ENCODE measurements around the gene MLPH.
"Not testable (repeated sequence)": the region's sequence is repeated elsewhere in the genome, so short reads cannot be mapped to it uniquely, and the experiment has no call there.

Gene MLPH

DNA sequence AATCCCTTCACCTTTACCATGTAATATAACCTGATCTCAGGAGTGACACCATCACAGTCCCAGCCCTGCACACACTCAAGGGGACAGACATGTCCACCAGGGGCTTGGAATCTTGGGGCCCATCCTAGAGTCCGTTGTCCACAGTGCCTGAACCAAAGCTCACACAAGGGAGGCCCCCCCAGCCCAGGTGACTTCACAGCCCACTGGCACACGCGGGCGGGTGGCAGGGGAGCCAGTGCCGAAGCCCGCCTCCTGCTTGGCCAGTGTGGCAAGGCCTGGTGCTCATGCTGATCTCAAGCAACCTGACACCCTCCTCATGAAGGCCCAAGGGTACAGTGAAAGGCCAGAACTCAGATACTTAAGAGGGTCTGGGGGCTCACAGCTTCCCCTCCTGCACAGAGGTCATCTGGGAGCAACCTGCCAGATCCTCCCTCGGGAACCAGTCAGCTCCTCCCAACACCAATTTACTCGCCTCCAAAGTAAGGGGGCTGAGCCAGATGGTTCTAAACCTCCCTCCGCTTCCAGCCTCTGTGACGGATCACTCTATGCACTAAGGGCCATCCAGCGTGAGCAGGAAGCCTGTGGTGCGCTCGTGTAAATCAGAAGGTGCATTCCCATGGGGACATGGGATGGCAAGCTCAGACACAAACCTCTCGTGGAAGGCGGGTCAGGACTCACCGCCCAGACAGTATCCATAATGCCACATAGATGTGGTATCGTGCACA lies 106.7 kb downstream of the MLPH start:
- DNase-seq (ENCODE audit: low read depth) = no peak
- no peak overlapping the region for H3K4me3 ChIP-seq (ENCODE audit: low read depth, low read length)
- TF ChIP-seq, protein P1, sequence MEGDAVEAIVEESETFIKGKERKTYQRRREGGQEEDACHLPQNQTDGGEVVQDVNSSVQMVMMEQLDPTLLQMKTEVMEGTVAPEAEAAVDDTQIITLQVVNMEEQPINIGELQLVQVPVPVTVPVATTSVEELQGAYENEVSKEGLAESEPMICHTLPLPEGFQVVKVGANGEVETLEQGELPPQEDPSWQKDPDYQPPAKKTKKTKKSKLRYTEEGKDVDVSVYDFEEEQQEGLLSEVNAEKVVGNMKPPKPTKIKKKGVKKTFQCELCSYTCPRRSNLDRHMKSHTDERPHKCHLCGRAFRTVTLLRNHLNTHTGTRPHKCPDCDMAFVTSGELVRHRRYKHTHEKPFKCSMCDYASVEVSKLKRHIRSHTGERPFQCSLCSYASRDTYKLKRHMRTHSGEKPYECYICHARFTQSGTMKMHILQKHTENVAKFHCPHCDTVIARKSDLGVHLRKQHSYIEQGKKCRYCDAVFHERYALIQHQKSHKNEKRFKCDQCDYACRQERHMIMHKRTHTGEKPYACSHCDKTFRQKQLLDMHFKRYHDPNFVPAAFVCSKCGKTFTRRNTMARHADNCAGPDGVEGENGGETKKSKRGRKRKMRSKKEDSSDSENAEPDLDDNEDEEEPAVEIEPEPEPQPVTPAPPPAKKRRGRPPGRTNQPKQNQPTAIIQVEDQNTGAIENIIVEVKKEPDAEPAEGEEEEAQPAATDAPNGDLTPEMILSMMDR (IDR thresholded peaks at IDR 0.05; ENCODE audit: insufficient read depth, low read depth, low read length, missing control alignments) = no peak

DNA sequence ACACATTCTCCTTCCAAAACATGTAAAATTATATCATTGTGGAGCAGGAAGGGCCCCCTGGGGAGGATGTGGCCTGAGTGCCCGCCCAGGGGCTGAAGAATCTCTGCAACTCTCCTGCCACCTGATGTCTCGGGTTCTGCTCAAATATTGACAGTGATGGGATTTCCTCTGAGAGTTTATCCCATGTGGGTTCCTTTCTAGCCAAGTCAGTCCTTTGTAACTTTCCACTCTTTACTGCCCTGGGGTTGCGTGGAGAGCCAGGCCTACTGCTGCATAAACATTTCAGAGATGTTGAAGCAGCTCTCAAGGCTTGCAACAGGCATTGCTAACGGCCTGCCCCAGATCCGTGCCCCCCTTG lies 107.4 kb downstream of the MLPH start:
- no peak for DNase-seq (ENCODE audit: low read depth)
- TF ChIP-seq, protein P1 (IDR thresholded peaks at IDR 0.05; ENCODE audit: insufficient read depth, low read depth, low read length, missing control alignments) = no peak
- no peak overlapping the region for H3K4me3 ChIP-seq (ENCODE audit: low read depth, low read length)

DNA sequence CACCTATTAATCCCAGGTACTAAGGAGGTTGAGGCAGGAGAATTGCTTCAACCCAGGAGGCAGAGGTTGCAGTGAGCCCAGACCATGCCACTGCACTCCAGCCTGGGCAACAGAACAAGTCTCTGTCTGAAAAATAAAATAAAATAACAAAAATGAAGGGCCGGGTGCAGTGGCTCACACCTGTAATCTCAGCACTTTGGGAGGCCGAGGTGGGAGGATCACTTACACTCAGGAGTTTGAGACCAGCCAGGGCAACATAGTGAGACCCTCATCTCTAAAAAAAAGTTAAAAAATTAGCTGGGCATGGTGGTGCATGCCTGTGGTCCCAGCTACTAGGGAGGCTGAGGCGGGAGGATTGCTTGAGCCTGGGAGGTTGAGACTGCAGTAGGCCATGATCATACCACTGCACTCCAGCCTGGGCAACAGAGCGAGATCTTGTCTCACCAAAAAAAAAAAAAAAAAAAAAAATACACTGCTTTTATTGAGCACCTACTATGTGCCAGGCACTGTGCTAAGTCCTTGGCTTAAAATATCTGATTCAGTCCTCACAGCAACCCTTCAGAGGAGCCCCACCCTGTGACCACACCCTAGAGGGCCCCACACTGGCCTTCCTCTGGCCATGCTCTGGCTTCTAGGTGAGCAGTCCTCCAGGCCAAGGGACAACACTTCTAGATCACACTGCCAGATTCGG lies 108.9 kb downstream of the MLPH start:
- DNase-seq (ENCODE audit: low read depth); H3K4me3 ChIP-seq (ENCODE audit: low read depth, low read length): not testable (repeated sequence)

DNA sequence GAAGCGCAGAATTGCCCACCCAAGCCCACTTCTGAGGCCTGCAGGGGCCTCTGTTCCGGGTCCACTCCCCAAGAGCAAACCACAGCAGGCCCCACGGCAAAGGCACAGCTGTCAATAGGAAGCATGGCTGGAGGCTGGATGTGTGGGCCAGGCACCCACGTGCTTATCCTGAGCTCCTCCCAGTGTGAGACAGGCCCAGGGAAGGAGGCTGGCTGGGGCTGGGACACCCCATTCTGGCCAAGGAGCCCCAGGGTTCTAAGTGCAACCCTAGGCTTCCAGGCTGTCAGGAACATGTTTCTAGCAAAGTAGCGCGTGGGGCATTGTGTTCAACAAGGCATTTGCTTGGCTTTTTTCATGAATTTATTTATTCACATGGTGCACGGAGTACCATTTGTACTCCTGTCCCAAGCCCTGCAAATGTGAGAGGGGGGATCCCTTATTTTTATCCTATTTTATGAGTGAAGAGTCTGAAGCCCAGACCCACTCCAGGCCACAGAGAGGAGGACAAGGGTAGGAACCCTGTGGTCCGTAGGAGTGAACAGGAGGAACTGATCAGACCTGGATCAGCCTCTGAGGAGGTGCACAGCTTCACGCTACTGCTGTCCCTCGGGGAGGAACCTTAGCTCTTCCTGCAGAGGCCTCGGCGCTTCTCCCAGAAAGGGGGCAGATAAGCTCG lies 109.6 kb downstream of the MLPH start:
- TF ChIP-seq, protein P1 (IDR thresholded peaks at IDR 0.05; ENCODE audit: insufficient read depth, low read depth, low read length, missing control alignments) = no peak
- H3K4me3 ChIP-seq (ENCODE audit: low read depth, low read length) = no peak overlapping the region
- DNase-seq (ENCODE audit: low read depth) = no peak

DNA sequence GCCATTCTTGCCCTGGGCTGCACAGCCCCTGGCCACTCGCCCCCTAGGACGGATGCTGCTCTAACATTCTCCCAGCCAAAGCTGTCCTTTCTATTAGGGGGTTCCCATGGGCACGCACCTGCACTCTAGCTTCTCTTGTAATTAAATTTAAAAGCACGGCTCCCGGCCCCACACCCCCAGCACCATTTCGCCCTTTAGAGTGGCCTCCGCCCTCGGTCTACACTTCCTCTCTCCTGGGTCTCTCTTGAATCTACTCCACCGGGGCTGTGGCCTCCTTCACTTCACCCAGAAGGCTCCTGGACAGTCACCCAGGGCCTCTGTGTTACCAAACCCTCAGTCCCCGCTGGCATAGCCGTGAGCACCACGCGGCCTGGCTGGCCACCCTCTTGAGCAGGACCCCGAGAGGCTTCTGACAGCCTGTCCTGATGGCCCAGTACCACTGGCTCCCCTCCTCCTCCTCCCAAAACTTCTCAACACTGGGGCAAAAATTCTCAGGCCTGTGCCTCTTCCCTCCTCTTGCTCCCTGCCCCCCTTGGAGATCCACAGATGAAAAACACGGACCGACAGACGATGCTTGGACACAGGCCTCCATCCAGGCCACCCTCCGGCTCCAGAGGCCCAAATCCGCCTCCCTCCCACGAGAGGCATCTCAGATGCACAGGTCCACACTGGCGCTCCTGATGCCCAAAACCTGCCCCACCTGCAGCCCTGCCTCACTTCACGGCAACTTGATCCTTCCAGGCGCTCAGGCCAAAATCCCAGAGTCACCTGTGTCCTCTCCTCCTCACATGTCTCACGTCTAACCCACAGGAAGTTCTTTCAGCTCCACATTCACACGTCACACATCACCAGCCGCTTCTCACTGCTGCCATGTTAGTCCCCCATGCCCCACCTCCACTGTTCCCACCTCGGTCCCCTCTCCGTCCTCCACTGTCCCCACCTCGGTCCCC lies 110.4 kb downstream of the MLPH start:
- no peak overlapping the region for H3K4me3 ChIP-seq (ENCODE audit: low read depth, low read length)
- DNase-seq (ENCODE audit: low read depth) = no peak

DNA sequence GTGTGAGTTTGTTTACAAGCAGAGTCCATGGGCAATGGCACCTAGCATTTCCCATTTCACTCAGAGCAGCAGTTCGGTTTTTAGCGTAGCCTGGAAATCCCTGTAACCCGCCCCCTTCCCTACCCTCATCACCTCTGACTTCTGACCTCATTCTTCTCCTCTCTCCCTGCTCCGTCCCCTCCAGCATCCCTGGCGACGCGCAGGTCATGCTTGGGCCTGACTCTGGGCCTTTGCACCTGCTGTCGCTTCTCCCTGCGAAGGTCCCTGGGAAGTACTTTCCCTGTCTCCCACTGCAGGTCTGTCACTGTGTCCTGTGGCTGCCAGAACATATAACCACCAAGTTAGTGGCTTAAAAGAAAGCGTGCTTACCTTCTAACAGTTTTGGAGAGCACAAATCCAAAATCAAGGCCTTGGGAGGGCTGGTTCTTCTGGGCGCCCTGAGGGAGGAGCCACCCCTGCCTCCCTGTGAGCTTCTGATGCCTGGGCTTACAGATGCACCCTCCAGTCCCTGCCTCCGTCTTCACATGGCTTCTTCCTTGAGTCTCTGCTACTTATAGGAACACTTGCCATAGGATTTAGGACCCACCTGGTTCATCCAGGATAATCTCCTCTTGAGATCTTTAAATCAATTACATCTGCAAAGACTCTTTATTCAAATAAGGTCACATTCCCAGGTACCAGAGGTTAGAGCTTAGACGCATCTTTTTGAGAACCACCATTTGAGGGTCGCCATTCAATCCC lies 111.6 kb downstream of the MLPH start:
- no peak for DNase-seq (ENCODE audit: low read depth)
- no peak overlapping the region for H3K4me3 ChIP-seq (ENCODE audit: low read depth, low read length)
- TF ChIP-seq, protein P1 (IDR thresholded peaks at IDR 0.05; ENCODE audit: insufficient read depth, low read depth, low read length, missing control alignments) = no peak

More for the DNA sequence above, 110.4 kb downstream of the MLPH start:
- TF ChIP-seq, protein P1 (IDR thresholded peaks at IDR 0.05; ENCODE audit: insufficient read depth, low read depth, low read length, missing control alignments) = no peak

All from GM12865 (cell line).